SK-N-SH (cell line): ENCODE results near the gene KRT39. TPM values are rescaled to one million over a fixed set of nuclear protein-coding genes. Genes with fewer than 3 reads are reported as not detected.
A peak's percentile ranks its signal among the peaks of the same experiment; 100 is the strongest.

Experiments used
- CTCF ChIA-PET: fragments of 300-600, 350-600 bp; formaldehyde crosslinking; extraction: SDS; loops from one replicate; lab custom pipeline; 2021; lab: Yijun Ruan, JAX
- POLR2A ChIA-PET: fragments of 350-600 bp; sonication (Branson Sonifier 250); formaldehyde crosslinking; extraction: SDS; loops from one replicate; lab custom pipeline; 2020; ENCODE audit warnings: antibody characterized with exemption, inconsistent platforms; lab: Yijun Ruan, JAX
- DNase-seq: peaks from one replicate; pipeline ENCODE4 v3.0.0; 2012
- H2AFZ ChIP-seq: fragments of 200-600 bp; sonication (generic); 2 replicates; pipeline ENCODE4 v1.8.1; 2016; ENCODE audit warnings: antibody characterized with exemption, mild to moderate bottlenecking, low read depth
- H3F3A ChIP-seq: fragments of 200-600 bp; sonication (generic); replicated peaks from 2 replicates; pipeline ENCODE3; 2016; ENCODE audit warnings: antibody characterized with exemption, mild to moderate bottlenecking; ENCODE audit not compliant: insufficient read depth
- H3K27ac ChIP-seq, 2 experiments: fragments of 200-500 bp in 1 of 2; fragments of 200-600 bp in 1 of 2; sonication (Bioruptor generic) in 1 of 2; sonication (generic), shearing (Covaris generic) in 1 of 2; 2 replicates each; pipeline versions ENCODE4 v1.5.1 to v1.6.1; 2014 to 2016; ENCODE audit warnings: low read depth in 2 of 2, inconsistent platforms in 1 of 2, low read length in 1 of 2, mild to moderate bottlenecking in 1 of 2, mixed read lengths in 1 of 2
- H3K27me3 ChIP-seq: fragments of 200-600 bp; sonication (generic), shearing (Covaris generic); 2 replicates; pipeline ENCODE4 v1.6.1; 2016; ENCODE audit warnings: mixed run types; ENCODE audit not compliant: insufficient read depth
- H3K36me3 ChIP-seq, 2 experiments: fragments of 200-500 bp in 1 of 2; fragments of 200-600 bp in 1 of 2; sonication (Bioruptor generic) in 1 of 2; sonication (generic) in 1 of 2; replicated peaks in 1 of 2; 2 replicates each; pipeline versions ENCODE3 to v1.5.1; 2014 to 2016; ENCODE audit warnings: low read length in 1 of 2, mild to moderate bottlenecking in 1 of 2; ENCODE audit not compliant: insufficient read depth in 2 of 2, control insufficient read depth in 1 of 2
- H3K4me1 ChIP-seq, 2 experiments: fragments of 200-500 bp in 1 of 2; fragments of 200-600 bp in 1 of 2; sonication (Bioruptor generic) in 1 of 2; sonication (generic), shearing (Covaris generic) in 1 of 2; 2 replicates each; pipeline versions ENCODE4 v1.5.1 to v1.6.1; 2014 to 2016; ENCODE audit warnings: low read depth in 1 of 2, low read length in 1 of 2, mixed run types in 1 of 2; ENCODE audit not compliant: insufficient read depth in 2 of 2, control insufficient read depth in 1 of 2
- H3K4me2 ChIP-seq: fragments of 200-600 bp; sonication (generic), shearing (Covaris generic); 2 replicates; pipeline ENCODE4 v1.6.1; 2017; ENCODE audit warnings: mixed run types
- H3K4me3 ChIP-seq, 2 experiments: fragments of 200-500 bp in 1 of 2; fragments of 200-600 bp in 1 of 2; sonication (Bioruptor generic) in 1 of 2; sonication (generic), shearing (Covaris generic) in 1 of 2; 2 replicates each; pipeline versions ENCODE4 v1.5.1 to v1.8.1; 2014 to 2016; ENCODE audit warnings: low read depth in 2 of 2, inconsistent platforms in 1 of 2, low read length in 1 of 2, mild to moderate bottlenecking in 1 of 2, mixed read lengths in 1 of 2, moderate library complexity in 1 of 2
- H3K79me2 ChIP-seq: fragments of 200-600 bp; sonication (generic); 2 replicates; pipeline ENCODE4 v1.8.1; 2017; ENCODE audit warnings: mild to moderate bottlenecking; ENCODE audit not compliant: insufficient read depth
- H3K9ac ChIP-seq: fragments of 200-600 bp; sonication (generic); 2 replicates; pipeline ENCODE4 v1.6.1; 2017; ENCODE audit warnings: mixed run types
- H3K9me2 ChIP-seq: fragments of 200-600 bp; sonication (generic); 2 replicates; pipeline ENCODE4 v1.6.1; 2017; ENCODE audit warnings: mixed run types
- H3K9me3 ChIP-seq: fragments of 200-600 bp; sonication (generic); 2 replicates; pipeline ENCODE4 v1.6.1; 2017; ENCODE audit warnings: mixed run types, mild to moderate bottlenecking, moderate library complexity
- H4K20me1 ChIP-seq: fragments of 200-600 bp; sonication (generic); 2 replicates; pipeline ENCODE4 v1.6.1; 2017; ENCODE audit warnings: mild to moderate bottlenecking, mixed run types; ENCODE audit not compliant: insufficient read depth
- EP300 ChIP-seq, 2 experiments: IDR thresholded peaks; 2 replicates each; pipeline versions ENCODE4 v1.4.0 to v1.6.1; 2012; ENCODE audit warnings: borderline replicate concordance in 1 of 2, low read depth in 1 of 2, low read length in 1 of 2
- EZH2phosphoT487 ChIP-seq: fragments of 200-600 bp; sonication (generic); IDR thresholded peaks from 2 replicates; pipeline ENCODE4 v1.6.1; 2017; ENCODE audit warnings: low read depth, mixed run types, mild to moderate bottlenecking, antibody characterized with exemption, moderate library complexity, borderline replicate concordance
- FOSL2 ChIP-seq: IDR thresholded peaks from 2 replicates; pipeline ENCODE4 v1.4.0; 2012; ENCODE audit warnings: low read depth, mild to moderate bottlenecking, moderate library complexity, borderline replicate concordance
- GATA2 ChIP-seq: sonication (generic); formaldehyde crosslinking; IDR thresholded peaks from 2 replicates; pipeline ENCODE4 v1.5.0; 2020; ENCODE audit warnings: mild to moderate bottlenecking, missing genetic modification reagents
- IRF3 ChIP-seq: fragments of 150-350 bp; IDR thresholded peaks from 2 replicates; pipeline ENCODE4 v1.6.1; 2016; ENCODE audit warnings: mild to moderate bottlenecking, low read depth, low read length
- MAX ChIP-seq: IDR thresholded peaks from 2 replicates; pipeline ENCODE4 v1.4.0; 2012; ENCODE audit warnings: low read depth
- PBX3 ChIP-seq: IDR thresholded peaks from 2 replicates; pipeline ENCODE4; 2012
- REST ChIP-seq: IDR thresholded peaks from 2 replicates; pipeline ENCODE4 v1.6.1; 2012; ENCODE audit warnings: mild to moderate bottlenecking, low read depth, low read length, moderate library complexity
- RFX5 ChIP-seq: IDR thresholded peaks from 2 replicates; pipeline ENCODE4 v1.6.1; 2012; ENCODE audit warnings: mild to moderate bottlenecking, improper control_type of control experiment, low read length
- TAF1 ChIP-seq: IDR thresholded peaks from 2 replicates; pipeline ENCODE4 v1.6.1; 2012; ENCODE audit warnings: low read depth, mild to moderate bottlenecking, low read length, moderate library complexity, borderline replicate concordance
- USF1 ChIP-seq: IDR thresholded peaks from 2 replicates; pipeline ENCODE4 v1.4.0; 2012; ENCODE audit warnings: low read depth, borderline replicate concordance
- WGBS: methylation state at CpG from one replicate; pipeline ENCODE4 v1.1.6; 2017; ENCODE audit warnings: low lambda C conversion rate; 5-methylcytosine and 5-hydroxymethylcytosine counted together
- polyA plus RNA-seq, 3 experiments: library from polyadenylated mRNA; depleted of rRNA; stranded (reverse); fragments of >200 nt; gene quantifications; 2 replicates each; pipeline ENCODE4 v1.2.3, GENCODE V29; 2012

The KRT39 gene
- polyA plus RNA-seq, 1 of the 3 experiments (the other 2 are of a cell fraction) = not detected

GRCh38 chr17:40936976-40937375 is 29.8 kb downstream of the KRT39 start:
- Histone ChIP-seq H3K9ac (no peak overlapping the region), H3K27me3 (peaks cover 83% of the 10 kb centered on the region), H3F3A (no peaks in the 10 kb centered on the region), H2AFZ (no peak overlapping the region), H3K27ac (no peak overlapping the region), H4K20me1 (no peaks in the 10 kb centered on the region), H3K9me3 (no peaks in the 10 kb centered on the region), H3K4me1 (no peaks in the 10 kb centered on the region), H3K9me2 (no peaks in the 10 kb centered on the region), H3K4me2 (no peak overlapping the region), H3K36me3 (no peaks in the 10 kb centered on the region), H3K4me3 (no peak overlapping the region), H3K79me2 (no peaks in the 10 kb centered on the region)
- ChIA-PET CTCF (no interaction called here), POLR2A (no interaction called here)
- DNase-seq = no peak
- TF ChIP-seq PBX3 = no peak
- no peak for TF ChIP-seq GATA2 (CRISPR knock-in tag)
- 20% methylated on average over 5 of the region's 5 CpGs for WGBS

- H3K4me3 ChIP-seq = no peak overlapping the region
- no peaks in the 10 kb centered on the region for H3K9me2 ChIP-seq
- H3K4me2 ChIP-seq = no peak overlapping the region
- DNase-seq = no peak
- H3K9me3 ChIP-seq = no peaks in the 10 kb centered on the region
- POLR2A ChIA-PET = no interaction called here
- H2AFZ ChIP-seq = no peak overlapping the region
- no peaks in the 10 kb centered on the region for H3F3A ChIP-seq
- no peak overlapping the region for H3K27ac ChIP-seq
- peak; percentile 19; the same call in 1 of the 2 replicates for TF ChIP-seq EZH2phosphoT487
- no peak for TF ChIP-seq EP300 (IDR thresholded peaks at IDR 0.05; ENCODE audit: borderline replicate concordance in 1 of 2, low read depth in 1 of 2, low read length in 1 of 2)
- TF ChIP-seq, all 33 proteins: peak for 1
- H3K4me1 ChIP-seq = no peaks in the 10 kb centered on the region
- CTCF ChIA-PET = no interaction called here
- no peaks in the 10 kb centered on the region for H3K36me3 ChIP-seq
- H3K79me2 ChIP-seq = no peaks in the 10 kb centered on the region
- 27% methylated on average over 8 of the region's 19 CpGs for WGBS
- peaks cover 84% of the 10 kb centered on the region for H3K27me3 ChIP-seq
- H3K9ac ChIP-seq = no peak overlapping the region
- H4K20me1 ChIP-seq = no peaks in the 10 kb centered on the region
Observed at GRCh38 chr17:40936437-40936971, 30.2 kb downstream of the KRT39 start.

GRCh38 chr17:40935624-40936023 is 31.1 kb downstream of the KRT39 start:
- Histone ChIP-seq H3K4me3 (no peak overlapping the region), H3K36me3 (no peaks in the 10 kb centered on the region), H3K79me2 (no peaks in the 10 kb centered on the region), H3K9me2 (no peaks in the 10 kb centered on the region), H2AFZ (no peak overlapping the region), H3K9me3 (no peaks in the 10 kb centered on the region), H3K27me3 (peaks cover 81% of the 10 kb centered on the region), H3K27ac (no peak overlapping the region), H3F3A (no peaks in the 10 kb centered on the region), H4K20me1 (no peaks in the 10 kb centered on the region), H3K4me2 (no peak overlapping the region), H3K9ac (no peak overlapping the region), H3K4me1 (no peaks in the 10 kb centered on the region)
- DNase-seq = no peak
- ChIA-PET POLR2A (no interaction called here), CTCF (no interaction called here)
- TF ChIP-seq USF1 = no peak
- TF ChIP-seq IRF3 = no peak
- no peak for TF ChIP-seq REST
- TF ChIP-seq EP300 (IDR thresholded peaks at IDR 0.05; ENCODE audit: borderline replicate concordance in 1 of 2, low read depth in 1 of 2, low read length in 1 of 2) = no peak
- TF ChIP-seq RFX5 = no peak
- TF ChIP-seq TAF1 = no peak
- TF ChIP-seq MAX = no peak
- TF ChIP-seq FOSL2 = no peak
- 10% methylated on average over 3 of the region's 3 CpGs for WGBS
